Stomach (tissue), 4 donors: ENCODE measurements around the gene DOK6.

Source experiments
- CTCF ChIP-seq, 7 experiments: fragments of 450-650 bp in 4 of 7; fragments of 200-600 bp in 3 of 7; sonication (generic) in 3 of 7; IDR thresholded peaks; one replicate each; pipeline ENCODE4 v1.5.1; 2016 to 2019; ENCODE audit warnings: antibody characterized with exemption in 7 of 7, control low read depth in 2 of 7, mild to moderate bottlenecking in 1 of 7
- EP300 ChIP-seq: sonication (generic); formaldehyde crosslinking; IDR thresholded peaks from one replicate; pipeline ENCODE4 v1.6.1; 2017; ENCODE audit warnings: antibody characterized with exemption
- POLR2A ChIP-seq, 4 donors: fragments of 450-650 bp; IDR thresholded peaks; one replicate each; pipeline ENCODE4 v1.6.1; 2016; ENCODE audit warnings: antibody characterized with exemption in 4 of 4, control low read depth in 2 of 4, mild to moderate bottlenecking in 1 of 4, moderate library complexity in 1 of 4
- POLR2AphosphoS5 ChIP-seq, 3 donors: sonication (generic); formaldehyde crosslinking; IDR thresholded peaks; one replicate each; pipeline ENCODE4 v1.6.1; 2016; ENCODE audit warnings: antibody characterized with exemption in 3 of 3

- TF ChIP-seq CTCF (IDR thresholded peaks at IDR 0.05) (no peak), POLR2A (IDR thresholded peaks at IDR 0.05) (no peak), EP300 (no peak), POLR2AphosphoS5 (IDR thresholded peaks at IDR 0.05) (no peak)
Observed at GRCh38 chr18:69584429-69584828, 183.7 kb downstream of the DOK6 start.
